K562 (cell line): ENCODE results near the gene FAM241B. TPM values are rescaled to one million over a fixed set of nuclear protein-coding genes. Genes with fewer than 3 reads are reported as not detected.

Source experiments
- EHMT2 ChIP-seq: fragments of 450-650 bp; IDR thresholded peaks from 2 replicates; pipeline ENCODE4 v1.6.1; 2018; ENCODE audit warnings: antibody characterized with exemption
- ELF1 ChIP-seq: fragments of 200-800 bp; sonication (Bioruptor generic); IDR thresholded peaks from 2 replicates; pipeline ENCODE4 v1.6.1; 2016; ENCODE audit warnings: missing genetic modification characterization, missing compliant biosample characterization
- ETV5 ChIP-seq: sonication (generic); formaldehyde crosslinking; IDR thresholded peaks from 2 replicates; pipeline ENCODE4 v1.4.0; 2020; ENCODE audit warnings: low read depth, mild to moderate bottlenecking, missing genetic modification reagents
- HNRNPL ChIP-seq: fragments of 200-400 bp; formaldehyde crosslinking; IDR thresholded peaks from 2 replicates; pipeline ENCODE4 v1.6.1; 2017; ENCODE audit warnings: low read depth, mild to moderate bottlenecking, low read length
- ZFP30 ChIP-seq: fragments of 250-450 bp; sonication (Bioruptor Pico); IDR thresholded peaks from 2 replicates; pipeline ENCODE4 v1.8.0; 2022; ENCODE audit warnings: moderate library complexity, mild to moderate bottlenecking, inconsistent platforms, borderline replicate concordance
- ZNF197 ChIP-seq: fragments of 200-800 bp; sonication (Bioruptor generic); IDR thresholded peaks from 2 replicates; pipeline ENCODE4 v1.6.1; 2016; ENCODE audit warnings: low read depth, missing genetic modification characterization, missing compliant biosample characterization
- polyA plus RNA-seq, 8 experiments: library from polyadenylated mRNA; depleted of rRNA in 4 of 8; stranded (reverse) in 5 of 8; unstranded in 3 of 8; fragments of >200 nt; fragmentation: Nextera tagmentation in 2 of 8; fragmentation: Illumina TruSeq in 1 of 8; extraction: Ambion mirVana in 2 of 8; extraction: Trizol in 1 of 8; gene quantifications; 2 replicates each; pipeline versions ENCODE4 v1.2.1 to v1.2.3, GENCODE V29; 2011 to 2014; ENCODE audit warnings: inconsistent platforms in 1 of 8, missing spikeins in 1 of 8
- total RNA-seq, 7 experiments: library from RNA; depleted of rRNA in 6 of 7; stranded (reverse); fragments of >200 nt in 6 of 7; fragmentation: Illumina TruSeq in 2 of 7; extraction: Trizol in 2 of 7; gene quantifications; 2 replicates each; pipeline versions ENCODE4 v1.2.1 to v1.2.3, GENCODE V29; 2011 to 2021; ENCODE audit warnings: low replicate concordance in 1 of 7
- TF ChIP-seq, protein P1 (sequence below): sonication (generic); formaldehyde crosslinking; IDR thresholded peaks from 2 replicates; pipeline ENCODE4 v1.8.0; 2022; ENCODE audit warnings: mild to moderate bottlenecking, missing genetic modification reagents
- TF ChIP-seq, protein P2 (sequence below): fragments of 250-450 bp; sonication (Bioruptor Pico); IDR thresholded peaks from 2 replicates; pipeline ENCODE4 v1.4.0; 2020

The FAM241B gene
- total and polyA plus RNA-seq, 9 of the 15 experiments (the other 6 are each of a cell fraction or from before 2014, with no cell fraction given) = 1.9 to 11.1 (median 3.0) TPM

DNA sequence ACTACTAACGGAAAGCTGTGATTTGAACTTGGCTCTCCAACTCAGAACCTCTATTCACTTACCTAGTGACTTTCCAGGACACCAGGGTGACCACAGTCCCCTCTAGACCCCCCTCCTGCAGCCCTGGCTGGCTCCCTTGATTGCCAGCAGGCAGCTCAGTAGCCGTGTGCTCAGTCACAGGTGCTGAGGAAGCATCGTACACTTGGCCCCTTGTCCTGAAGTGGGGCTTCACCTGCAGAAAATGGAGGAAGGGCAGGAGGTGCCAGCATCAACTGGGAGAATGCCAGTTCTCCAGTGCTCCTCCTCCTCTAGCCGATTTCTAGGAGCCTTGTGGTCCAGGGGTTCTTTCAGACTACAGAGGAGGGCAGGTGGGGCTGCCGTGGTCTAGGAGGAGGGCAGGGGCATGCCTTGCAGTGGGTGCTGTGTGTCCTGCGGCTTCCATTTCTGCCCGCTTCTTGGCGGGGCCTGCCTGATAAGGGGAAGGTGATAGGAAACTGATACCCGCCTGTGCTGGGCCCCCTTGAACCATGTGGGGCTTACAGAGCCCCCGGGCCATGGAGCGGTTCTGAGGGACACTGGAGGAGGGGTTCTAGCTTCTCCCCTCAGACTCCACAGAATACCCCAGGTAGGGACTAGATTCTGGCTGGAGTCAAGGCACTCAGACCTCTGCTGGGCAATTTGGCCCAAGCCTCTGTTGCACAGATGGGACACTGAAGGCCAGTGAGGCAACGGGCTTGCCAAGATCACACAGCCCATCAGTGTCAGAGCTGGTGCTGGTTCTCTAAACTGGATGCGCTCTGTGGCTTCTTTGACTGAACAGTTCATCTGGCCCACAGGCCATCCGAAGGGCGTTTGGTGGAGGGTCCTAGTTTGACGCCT lies 14.0 kb downstream of the FAM241B start (continued):
- TF ChIP-seq, protein P1, sequence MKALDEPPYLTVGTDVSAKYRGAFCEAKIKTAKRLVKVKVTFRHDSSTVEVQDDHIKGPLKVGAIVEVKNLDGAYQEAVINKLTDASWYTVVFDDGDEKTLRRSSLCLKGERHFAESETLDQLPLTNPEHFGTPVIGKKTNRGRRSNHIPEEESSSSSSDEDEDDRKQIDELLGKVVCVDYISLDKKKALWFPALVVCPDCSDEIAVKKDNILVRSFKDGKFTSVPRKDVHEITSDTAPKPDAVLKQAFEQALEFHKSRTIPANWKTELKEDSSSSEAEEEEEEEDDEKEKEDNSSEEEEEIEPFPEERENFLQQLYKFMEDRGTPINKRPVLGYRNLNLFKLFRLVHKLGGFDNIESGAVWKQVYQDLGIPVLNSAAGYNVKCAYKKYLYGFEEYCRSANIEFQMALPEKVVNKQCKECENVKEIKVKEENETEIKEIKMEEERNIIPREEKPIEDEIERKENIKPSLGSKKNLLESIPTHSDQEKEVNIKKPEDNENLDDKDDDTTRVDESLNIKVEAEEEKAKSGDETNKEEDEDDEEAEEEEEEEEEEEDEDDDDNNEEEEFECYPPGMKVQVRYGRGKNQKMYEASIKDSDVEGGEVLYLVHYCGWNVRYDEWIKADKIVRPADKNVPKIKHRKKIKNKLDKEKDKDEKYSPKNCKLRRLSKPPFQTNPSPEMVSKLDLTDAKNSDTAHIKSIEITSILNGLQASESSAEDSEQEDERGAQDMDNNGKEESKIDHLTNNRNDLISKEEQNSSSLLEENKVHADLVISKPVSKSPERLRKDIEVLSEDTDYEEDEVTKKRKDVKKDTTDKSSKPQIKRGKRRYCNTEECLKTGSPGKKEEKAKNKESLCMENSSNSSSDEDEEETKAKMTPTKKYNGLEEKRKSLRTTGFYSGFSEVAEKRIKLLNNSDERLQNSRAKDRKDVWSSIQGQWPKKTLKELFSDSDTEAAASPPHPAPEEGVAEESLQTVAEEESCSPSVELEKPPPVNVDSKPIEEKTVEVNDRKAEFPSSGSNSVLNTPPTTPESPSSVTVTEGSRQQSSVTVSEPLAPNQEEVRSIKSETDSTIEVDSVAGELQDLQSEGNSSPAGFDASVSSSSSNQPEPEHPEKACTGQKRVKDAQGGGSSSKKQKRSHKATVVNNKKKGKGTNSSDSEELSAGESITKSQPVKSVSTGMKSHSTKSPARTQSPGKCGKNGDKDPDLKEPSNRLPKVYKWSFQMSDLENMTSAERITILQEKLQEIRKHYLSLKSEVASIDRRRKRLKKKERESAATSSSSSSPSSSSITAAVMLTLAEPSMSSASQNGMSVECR (CRISPR knock-in tag) = no peak
- TF ChIP-seq ETV5 (CRISPR knock-in tag) = no peak
- TF ChIP-seq ZNF197 (CRISPR knock-in tag) = no peak
- TF ChIP-seq ZFP30 (CRISPR knock-in tag) = no peak
- no peak for TF ChIP-seq HNRNPL
- TF ChIP-seq EHMT2 = no peak
- TF ChIP-seq ELF1 (tag) = no peak
- TF ChIP-seq, protein P2, sequence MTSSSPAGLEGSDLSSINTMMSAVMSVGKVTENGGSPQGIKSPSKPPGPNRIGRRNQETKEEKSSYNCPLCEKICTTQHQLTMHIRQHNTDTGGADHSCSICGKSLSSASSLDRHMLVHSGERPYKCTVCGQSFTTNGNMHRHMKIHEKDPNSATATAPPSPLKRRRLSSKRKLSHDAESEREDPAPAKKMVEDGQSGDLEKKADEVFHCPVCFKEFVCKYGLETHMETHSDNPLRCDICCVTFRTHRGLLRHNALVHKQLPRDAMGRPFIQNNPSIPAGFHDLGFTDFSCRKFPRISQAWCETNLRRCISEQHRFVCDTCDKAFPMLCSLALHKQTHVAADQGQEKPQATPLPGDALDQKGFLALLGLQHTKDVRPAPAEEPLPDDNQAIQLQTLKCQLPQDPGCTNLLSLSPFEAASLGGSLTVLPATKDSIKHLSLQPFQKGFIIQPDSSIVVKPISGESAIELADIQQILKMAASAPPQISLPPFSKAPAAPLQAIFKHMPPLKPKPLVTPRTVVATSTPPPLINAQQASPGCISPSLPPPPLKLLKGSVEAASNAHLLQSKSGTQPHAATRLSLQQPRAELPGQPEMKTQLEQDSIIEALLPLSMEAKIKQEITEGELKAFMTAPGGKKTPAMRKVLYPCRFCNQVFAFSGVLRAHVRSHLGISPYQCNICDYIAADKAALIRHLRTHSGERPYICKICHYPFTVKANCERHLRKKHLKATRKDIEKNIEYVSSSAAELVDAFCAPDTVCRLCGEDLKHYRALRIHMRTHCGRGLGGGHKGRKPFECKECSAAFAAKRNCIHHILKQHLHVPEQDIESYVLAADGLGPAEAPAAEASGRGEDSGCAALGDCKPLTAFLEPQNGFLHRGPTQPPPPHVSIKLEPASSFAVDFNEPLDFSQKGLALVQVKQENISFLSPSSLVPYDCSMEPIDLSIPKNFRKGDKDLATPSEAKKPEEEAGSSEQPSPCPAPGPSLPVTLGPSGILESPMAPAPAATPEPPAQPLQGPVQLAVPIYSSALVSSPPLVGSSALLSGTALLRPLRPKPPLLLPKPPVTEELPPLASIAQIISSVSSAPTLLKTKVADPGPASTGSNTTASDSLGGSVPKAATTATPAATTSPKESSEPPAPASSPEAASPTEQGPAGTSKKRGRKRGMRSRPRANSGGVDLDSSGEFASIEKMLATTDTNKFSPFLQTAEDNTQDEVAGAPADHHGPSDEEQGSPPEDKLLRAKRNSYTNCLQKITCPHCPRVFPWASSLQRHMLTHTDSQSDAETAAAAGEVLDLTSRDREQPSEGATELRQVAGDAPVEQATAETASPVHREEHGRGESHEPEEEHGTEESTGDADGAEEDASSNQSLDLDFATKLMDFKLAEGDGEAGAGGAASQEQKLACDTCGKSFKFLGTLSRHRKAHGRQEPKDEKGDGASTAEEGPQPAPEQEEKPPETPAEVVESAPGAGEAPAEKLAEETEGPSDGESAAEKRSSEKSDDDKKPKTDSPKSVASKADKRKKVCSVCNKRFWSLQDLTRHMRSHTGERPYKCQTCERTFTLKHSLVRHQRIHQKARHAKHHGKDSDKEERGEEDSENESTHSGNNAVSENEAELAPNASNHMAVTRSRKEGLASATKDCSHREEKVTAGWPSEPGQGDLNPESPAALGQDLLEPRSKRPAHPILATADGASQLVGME = no peak
- TF ChIP-seq, all 486 proteins: peak for 0
